ENCODE results near the gene ETV1.

DNA sequence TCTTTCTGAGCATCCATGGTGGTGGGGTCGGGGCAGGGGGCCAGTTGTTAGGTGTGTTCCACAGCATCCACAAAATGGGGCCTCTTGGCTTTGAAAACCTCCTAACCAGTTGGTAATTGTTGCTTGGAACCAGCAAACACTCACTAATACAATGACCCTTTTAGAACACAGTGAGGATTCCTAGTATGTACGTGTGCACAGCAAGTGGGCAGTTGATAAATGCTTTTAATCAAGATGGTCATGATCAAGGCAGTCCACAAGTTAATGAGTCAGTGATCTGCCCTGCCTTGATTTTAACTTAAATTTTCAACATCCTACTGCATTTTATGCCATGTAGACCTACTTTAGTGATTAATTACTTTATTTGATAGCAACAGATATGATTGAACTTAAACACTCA is 103.1 kb downstream of the ETV1 start:
- TF ChIP-seq PTBP1 (IDR thresholded peaks at IDR 0.05; ENCODE audit: low read depth, low read length) (no peak), ELF4 (CRISPR knock-in tag; IDR thresholded peaks at IDR 0.05) (no peak), SMAD1 (IDR thresholded peaks at IDR 0.05; ENCODE audit: low read depth, low read length, partially characterized antibody) (no peak)
